ENCODE data around the gene ADCY1.

ADCY1 gene

GRCh38 chr7:45663965-45664633 is 89.9 kb downstream of the ADCY1 start:
- DNase-seq (ENCODE audit: low spot score) = no peak

- DNase-seq (ENCODE audit: low spot score) = no peak
Observed at GRCh38 chr7:45665172-45665571, 91.0 kb downstream of the ADCY1 start.

GRCh38 chr7:45670227-45670626 is 96.1 kb downstream of the ADCY1 start:
- no peak for DNase-seq (ENCODE audit: low spot score)

- no peak for DNase-seq (ENCODE audit: low spot score)
Observed at GRCh38 chr7:45670717-45671116, 96.5 kb downstream of the ADCY1 start.

DNA sequence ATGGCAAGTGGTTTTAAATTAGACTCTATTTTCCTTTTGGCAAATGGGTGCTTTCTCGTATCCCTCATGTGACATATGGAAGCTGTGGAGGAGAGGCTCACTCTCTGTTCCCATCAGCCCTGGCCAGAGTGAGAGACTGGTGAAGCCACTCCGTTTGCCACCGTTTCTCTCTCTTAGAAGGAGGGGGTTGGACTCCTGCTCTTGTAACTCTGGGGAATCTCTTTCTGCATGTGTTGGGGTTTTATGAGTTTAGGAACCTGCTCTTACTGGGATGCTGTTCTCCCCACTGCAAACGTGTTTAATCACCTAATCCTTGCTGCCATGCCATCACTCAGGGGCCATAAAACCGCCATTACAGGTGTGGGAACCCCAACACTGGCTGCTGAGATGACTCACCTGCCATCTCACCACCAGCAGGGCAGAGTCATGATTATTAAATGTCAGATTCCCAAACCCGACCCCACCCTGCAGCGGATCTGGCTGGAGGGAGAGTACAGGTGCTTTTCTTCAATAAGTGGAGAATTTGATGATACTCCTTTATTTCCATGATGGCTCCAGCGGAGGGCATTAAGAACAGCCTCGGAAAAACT is 103.2 kb downstream of the ADCY1 start:
- no peak for DNase-seq (ENCODE audit: low spot score)

- DNase-seq (ENCODE audit: low spot score) = no peak
Observed at GRCh38 chr7:45679516-45679915, 105.3 kb downstream of the ADCY1 start.

DNA sequence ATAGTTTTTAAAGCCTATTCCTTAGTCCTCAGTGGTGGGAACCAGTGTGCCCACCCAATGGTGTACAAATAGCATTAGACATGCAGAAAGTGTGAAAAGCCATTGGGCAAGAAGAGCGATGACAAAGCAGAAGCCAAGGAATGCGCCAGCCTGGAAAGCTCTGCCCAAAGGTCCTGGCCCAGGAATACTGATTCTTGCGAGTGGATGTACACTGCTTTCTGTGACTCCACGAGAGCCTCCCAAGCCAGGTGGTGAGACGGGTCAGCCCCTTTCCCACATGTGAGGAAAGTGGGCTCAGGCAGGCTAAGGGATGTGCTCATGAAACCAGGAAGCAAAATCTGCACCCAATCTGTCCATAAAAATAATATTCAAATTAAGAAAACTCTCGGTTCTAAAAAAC is 106.6 kb downstream of the ADCY1 start:
- DNase-seq (ENCODE audit: low spot score) = no peak

DNA sequence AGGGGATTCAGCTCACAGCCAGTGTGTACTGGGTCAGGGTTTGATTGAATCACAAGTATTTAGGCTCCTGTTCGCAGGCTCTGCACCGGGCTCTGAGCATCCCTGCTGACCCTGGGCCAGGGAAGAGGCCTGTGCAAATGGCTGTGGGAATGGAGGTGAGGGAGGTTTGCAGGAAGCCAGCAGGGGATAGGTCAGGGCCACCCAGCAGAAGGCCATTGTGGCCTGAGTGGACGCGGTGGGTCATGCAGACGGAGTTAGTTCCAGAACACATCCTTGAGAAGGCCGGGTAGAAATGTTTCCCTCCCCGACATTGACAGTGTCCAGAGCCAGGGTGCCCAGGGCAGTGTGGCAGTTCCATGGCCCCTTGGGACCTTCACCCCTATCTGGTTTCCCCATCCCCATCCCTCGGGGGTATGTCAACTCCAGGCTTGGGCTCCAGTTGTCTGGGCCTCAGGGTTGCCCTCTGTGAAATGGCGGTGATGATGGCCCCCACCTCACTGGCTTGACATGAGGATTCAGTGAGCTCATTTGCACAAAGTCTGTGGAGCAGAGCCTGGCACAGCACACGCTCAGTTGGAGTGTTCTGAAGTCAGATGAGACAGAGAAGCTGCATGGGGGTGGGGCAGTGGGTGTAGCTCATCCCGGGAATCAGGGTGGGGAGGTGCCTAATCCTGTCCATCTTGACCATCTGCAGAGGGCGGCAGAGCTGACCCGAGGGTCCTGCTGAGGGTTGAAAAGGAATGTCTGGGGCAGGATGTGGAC is 107.6 kb downstream of the ADCY1 start:
- DNase-seq (ENCODE audit: low spot score) = no peak

GRCh38 chr7:45682358-45682735 is 108.2 kb downstream of the ADCY1 start:
- no peak for DNase-seq (ENCODE audit: low spot score)

DNA sequence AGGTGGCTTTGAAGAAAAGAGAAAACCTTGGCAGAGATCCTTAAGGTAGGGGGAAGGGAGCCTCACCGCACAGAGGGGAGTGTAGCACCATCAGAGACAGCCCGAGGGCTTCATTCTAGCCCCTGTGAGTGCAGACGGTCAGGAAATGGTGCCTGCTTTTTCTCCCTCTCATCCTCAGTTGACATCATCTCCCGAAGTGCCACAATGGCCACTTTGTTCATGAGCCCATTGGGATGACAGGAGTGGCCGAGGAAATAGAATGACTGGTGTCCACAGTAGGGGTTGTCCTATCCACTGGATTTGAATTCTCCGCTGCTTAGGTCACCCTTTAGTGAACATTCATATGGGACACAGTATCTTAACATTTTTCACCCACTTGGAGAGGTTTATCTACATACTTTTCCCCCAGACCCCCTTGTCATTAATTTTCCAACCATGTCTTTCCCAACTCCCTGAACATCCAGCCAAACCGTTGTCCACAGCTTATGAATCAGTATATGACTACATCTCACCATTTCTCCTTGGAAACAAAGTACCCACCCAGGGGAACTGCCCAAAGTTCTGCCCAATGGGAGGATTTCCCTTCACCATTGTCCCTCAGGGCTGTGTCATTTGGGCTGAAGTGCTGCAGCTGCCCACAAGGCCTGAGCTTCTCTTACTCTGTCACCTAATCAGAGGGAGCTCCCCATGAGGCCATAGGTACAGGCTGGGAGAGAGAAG is 108.8 kb downstream of the ADCY1 start:
- DNase-seq (ENCODE audit: low spot score) = no peak

GRCh38 chr7:45683556-45684148 is 109.5 kb downstream of the ADCY1 start:
- no peak for DNase-seq (ENCODE audit: low spot score)

DNA sequence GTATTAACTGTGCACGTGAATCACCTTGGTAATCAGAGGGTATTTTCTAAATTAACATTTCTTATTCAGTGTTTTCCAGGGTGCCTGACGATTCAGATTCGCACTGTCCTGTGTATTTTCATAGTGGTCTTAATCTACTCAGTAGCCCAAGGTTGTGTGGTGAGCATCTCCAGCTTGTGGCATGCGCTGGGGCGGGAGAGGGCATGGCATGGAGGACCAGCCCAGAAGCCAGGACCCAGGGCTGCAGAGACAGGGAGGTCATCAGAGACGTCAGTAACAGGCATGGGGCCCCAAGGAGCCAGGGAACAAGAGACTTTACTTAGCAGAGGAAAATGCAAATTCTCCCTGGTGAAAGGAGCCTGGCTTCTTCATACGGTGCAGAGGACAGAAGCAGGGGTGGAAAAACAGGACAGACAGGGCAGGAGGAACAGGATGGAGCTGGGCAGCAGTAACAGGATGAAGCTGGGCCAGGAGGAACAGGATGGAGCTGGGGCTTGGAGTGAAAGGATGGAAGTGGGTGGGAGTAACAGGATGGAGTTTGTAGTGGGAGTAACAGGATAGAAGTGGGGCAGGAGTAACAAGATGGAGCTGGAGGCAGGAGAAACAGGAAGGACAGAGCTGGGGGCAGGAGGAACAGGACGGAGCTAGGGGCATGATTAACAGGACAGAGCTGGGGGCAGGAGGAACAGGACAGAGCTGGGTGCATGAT is 110.9 kb downstream of the ADCY1 start:
- no peak for DNase-seq (ENCODE audit: low spot score)

DNA sequence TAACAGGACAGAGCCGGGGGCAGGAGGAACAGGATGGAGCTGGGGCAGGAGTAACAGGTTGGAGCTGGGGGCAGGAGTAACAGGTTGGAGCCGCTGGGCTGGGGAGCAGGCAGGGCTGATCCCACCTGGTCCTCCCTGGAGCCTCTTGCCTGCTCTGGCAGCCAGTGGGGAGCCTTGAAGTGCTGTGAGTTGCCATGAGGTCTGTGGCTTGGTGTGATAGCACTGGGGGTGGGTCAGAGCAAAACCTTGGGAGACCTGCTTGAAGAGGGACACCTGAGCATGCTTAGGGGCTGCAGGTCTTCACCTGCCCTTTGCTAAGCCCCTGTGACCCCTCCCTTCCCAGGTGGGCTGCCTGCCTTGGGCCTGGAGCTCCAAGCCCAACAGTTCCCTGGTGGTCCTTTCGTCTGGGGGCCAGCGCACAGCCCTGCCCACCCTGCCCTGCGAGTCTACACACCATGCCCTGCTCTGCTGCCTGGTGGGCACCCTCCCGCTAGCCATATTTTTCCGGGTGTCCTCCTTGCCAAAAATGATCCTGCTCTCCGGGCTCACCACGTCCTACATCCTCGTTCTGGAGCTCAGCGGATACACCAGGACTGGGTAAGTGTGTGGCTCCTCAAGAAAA is 111.6 kb downstream of the ADCY1 start:
- DNase-seq (ENCODE audit: low spot score) = no peak

GRCh38 chr7:45686441-45687184 is 112.4 kb downstream of the ADCY1 start:
- no peak for DNase-seq (ENCODE audit: low spot score)

DNA sequence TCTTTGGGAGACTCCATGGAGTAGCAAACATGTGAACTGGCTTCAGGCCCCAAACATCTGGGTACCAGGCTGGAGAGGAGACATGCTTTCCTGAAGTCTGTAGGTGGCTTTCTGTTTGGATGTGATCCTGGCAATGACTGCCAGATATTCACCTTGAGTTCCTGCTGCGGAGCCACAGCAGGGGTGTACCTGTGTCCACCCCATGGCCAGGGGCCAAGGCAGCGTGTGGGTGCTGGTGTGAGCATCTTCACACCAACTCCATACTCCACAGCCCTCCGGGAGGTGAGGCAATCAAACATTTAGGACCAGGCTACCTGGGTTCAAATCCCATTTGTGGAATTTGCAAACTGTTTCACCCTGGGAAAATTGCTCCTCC is 113.0 kb downstream of the ADCY1 start:
- no peak for DNase-seq (ENCODE audit: low spot score)

- DNase-seq (ENCODE audit: low spot score) = no peak
Observed at GRCh38 chr7:45687721-45688120, 113.6 kb downstream of the ADCY1 start.

GRCh38 chr7:45688382-45688781 is 114.2 kb downstream of the ADCY1 start:
- DNase-seq (ENCODE audit: low spot score) = no peak

- DNase-seq (ENCODE audit: low spot score) = no peak
Observed at GRCh38 chr7:45689011-45689796, 115.0 kb downstream of the ADCY1 start.

GRCh38 chr7:45689797-45690761 is 115.9 kb downstream of the ADCY1 start:
- no peak for DNase-seq (ENCODE audit: low spot score)
